RWPE2 (cell line): ENCODE results near the gene PRRG3.
"Not testable (repeated sequence)": the region's sequence is repeated elsewhere in the genome, so short reads cannot be mapped to it uniquely, and the experiment has no call there.

Source experiments
- ATAC-seq: fragments of 200-7000 bp; cut with Tn5 transposase; 3 replicates; pipeline ENCODE4 v1.9.1; 2021; ENCODE audit warnings: low read depth
- DNase-seq: peaks from one replicate; pipeline ENCODE4 v3.0.0-alpha.2; 2020; ENCODE audit warnings: low spot score
- H3K27ac ChIP-seq: fragments of 450-650 bp; 2 replicates; pipeline ENCODE4 v1.5.1; 2017; ENCODE audit warnings: mild to moderate bottlenecking; ENCODE audit not compliant: poor library complexity, severe bottlenecking
- H3K27me3 ChIP-seq: fragments of 250-450 bp; sonication (Bioruptor Pico); 2 replicates; pipeline ENCODE4 v1.5.1; 2021; ENCODE audit warnings: mild to moderate bottlenecking, moderate library complexity; ENCODE audit not compliant: insufficient read depth, poor library complexity, severe bottlenecking
- H3K36me3 ChIP-seq: fragments of 250-450 bp; sonication (Bioruptor Pico); 2 replicates; pipeline ENCODE4 v1.5.1; 2020; ENCODE audit warnings: low read depth, mild to moderate bottlenecking, moderate library complexity
- H3K4me1 ChIP-seq: fragments of 250-450 bp; sonication (Bioruptor Pico); 2 replicates; pipeline ENCODE4 v1.5.1; 2021; ENCODE audit warnings: mild to moderate bottlenecking, moderate library complexity; ENCODE audit not compliant: insufficient read depth, poor library complexity, severe bottlenecking
- H3K4me3 ChIP-seq: fragments of 250-450 bp; sonication (Bioruptor Pico); 2 replicates; pipeline ENCODE4 v1.5.1; 2021; ENCODE audit warnings: mild to moderate bottlenecking, moderate library complexity; ENCODE audit not compliant: severe bottlenecking
- H3K9me3 ChIP-seq: fragments of 250-450 bp; sonication (Bioruptor Pico); 2 replicates; pipeline ENCODE4 v1.5.1; 2021; ENCODE audit warnings: mild to moderate bottlenecking, moderate library complexity; ENCODE audit not compliant: severe bottlenecking
- TF ChIP-seq, protein P1 (sequence below): fragments of 450-650 bp; IDR thresholded peaks from one replicate; pipeline ENCODE4 v1.5.1; 2017; ENCODE audit warnings: mild to moderate bottlenecking, moderate library complexity; ENCODE audit not compliant: poor library complexity, severe bottlenecking

The PRRG3 gene

GRCh38 chrX:151695583-151696340 is 504 bp downstream of the PRRG3 start:
- no peak for DNase-seq
- TF ChIP-seq, protein P1, sequence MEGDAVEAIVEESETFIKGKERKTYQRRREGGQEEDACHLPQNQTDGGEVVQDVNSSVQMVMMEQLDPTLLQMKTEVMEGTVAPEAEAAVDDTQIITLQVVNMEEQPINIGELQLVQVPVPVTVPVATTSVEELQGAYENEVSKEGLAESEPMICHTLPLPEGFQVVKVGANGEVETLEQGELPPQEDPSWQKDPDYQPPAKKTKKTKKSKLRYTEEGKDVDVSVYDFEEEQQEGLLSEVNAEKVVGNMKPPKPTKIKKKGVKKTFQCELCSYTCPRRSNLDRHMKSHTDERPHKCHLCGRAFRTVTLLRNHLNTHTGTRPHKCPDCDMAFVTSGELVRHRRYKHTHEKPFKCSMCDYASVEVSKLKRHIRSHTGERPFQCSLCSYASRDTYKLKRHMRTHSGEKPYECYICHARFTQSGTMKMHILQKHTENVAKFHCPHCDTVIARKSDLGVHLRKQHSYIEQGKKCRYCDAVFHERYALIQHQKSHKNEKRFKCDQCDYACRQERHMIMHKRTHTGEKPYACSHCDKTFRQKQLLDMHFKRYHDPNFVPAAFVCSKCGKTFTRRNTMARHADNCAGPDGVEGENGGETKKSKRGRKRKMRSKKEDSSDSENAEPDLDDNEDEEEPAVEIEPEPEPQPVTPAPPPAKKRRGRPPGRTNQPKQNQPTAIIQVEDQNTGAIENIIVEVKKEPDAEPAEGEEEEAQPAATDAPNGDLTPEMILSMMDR: no peak
- no peaks in the 10 kb centered on the region for H3K27me3 ChIP-seq
- no peak overlapping the region for H3K27ac ChIP-seq
- no peaks in the 10 kb centered on the region for H3K9me3 ChIP-seq
- H3K36me3 ChIP-seq: no peaks in the 10 kb centered on the region
- no peak overlapping the region for H3K4me3 ChIP-seq
- ATAC-seq: no peak
- no peaks in the 10 kb centered on the region for H3K4me1 ChIP-seq

DNA sequence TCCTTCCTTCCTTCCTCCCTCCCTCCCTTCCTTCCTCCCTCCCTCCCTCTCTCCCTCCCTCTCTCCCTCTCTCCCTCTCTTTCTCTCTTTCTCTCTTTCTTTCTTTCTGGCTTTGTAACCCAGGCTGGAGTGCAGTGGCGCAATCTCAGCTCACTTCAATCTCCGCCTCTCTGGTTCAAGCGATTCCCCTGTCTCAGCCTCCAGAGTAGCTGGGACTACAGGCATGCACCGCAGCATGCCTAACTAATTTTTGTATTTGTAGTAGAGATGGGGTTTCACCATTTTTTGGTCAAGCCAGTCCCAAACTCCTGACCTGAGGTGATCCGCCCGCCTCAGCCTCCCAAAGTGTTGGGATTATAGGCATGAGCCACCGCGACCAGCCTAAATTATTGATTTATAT is 1.8 kb downstream of the PRRG3 start:
- H3K4me1 ChIP-seq, H3K27me3 ChIP-seq, H3K4me3 ChIP-seq, DNase-seq, H3K9me3 ChIP-seq, ATAC-seq, H3K36me3 ChIP-seq, H3K27ac ChIP-seq: not testable (repeated sequence)

DNA sequence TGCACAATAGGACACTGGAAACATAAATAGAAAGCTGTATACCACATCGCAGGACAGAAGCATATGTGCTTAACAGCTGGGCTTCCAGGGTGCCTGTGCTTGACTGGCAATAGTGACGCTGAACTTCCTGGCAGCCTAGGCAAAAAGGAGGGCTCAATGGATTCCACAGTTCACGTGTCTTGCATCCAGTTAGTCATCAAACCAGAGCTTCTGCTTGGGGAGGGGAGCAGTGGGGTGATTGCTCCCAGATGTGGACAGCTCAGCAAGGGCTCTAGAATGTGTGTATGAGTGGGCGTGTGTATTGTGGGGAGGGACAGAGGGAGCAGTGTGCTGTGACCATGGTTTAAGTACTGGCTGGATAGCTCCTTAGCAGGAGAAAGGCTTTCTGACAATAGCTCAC is 2.3 kb downstream of the PRRG3 start:
- no peaks in the 10 kb centered on the region for H3K4me1 ChIP-seq
- no peak overlapping the region for H3K4me3 ChIP-seq
- TF ChIP-seq, protein P1: no peak
- H3K27me3 ChIP-seq: no peaks in the 10 kb centered on the region
- H3K27ac ChIP-seq: no peak overlapping the region
- no peaks in the 10 kb centered on the region for H3K9me3 ChIP-seq
- H3K36me3 ChIP-seq: no peaks in the 10 kb centered on the region
- ATAC-seq (no peak), DNase-seq (no peak)

- Histone ChIP-seq H3K4me1 (no peaks in the 10 kb centered on the region), H3K36me3 (no peaks in the 10 kb centered on the region), H3K27ac (no peak overlapping the region), H3K4me3 (no peak overlapping the region), H3K27me3 (no peaks in the 10 kb centered on the region), H3K9me3 (no peaks in the 10 kb centered on the region)
- TF ChIP-seq, protein P1: no peak
- DNase-seq (no peak), ATAC-seq (no peak)
Observed at GRCh38 chrX:151698485-151698884, 3.2 kb downstream of the PRRG3 start.

GRCh38 chrX:151699746-151700145 is 4.5 kb downstream of the PRRG3 start:
- no peak overlapping the region for H3K4me3 ChIP-seq
- DNase-seq: no peak
- TF ChIP-seq, protein P1: no peak
- ATAC-seq: no peak
- no peaks in the 10 kb centered on the region for H3K36me3 ChIP-seq
- H3K27ac ChIP-seq: no peak overlapping the region
- H3K27me3 ChIP-seq: no peaks in the 10 kb centered on the region
- no peaks in the 10 kb centered on the region for H3K9me3 ChIP-seq
- no peaks in the 10 kb centered on the region for H3K4me1 ChIP-seq
